Right lobe of liver (tissue), 4 donors: ENCODE measurements around the gene AKAP10.

Experiments
- CTCF ChIP-seq, 4 donors: fragments of 200-600 bp in 3 of 4; fragments of 450-650 bp in 1 of 4; IDR thresholded peaks; one replicate each; pipeline versions ENCODE4 v1.5.1 to v1.8.0; 2016 to 2022; ENCODE audit warnings: antibody characterized with exemption in 4 of 4, mild to moderate bottlenecking in 2 of 4
- POLR2A ChIP-seq: fragments of 450-650 bp; IDR thresholded peaks from one replicate; pipeline ENCODE4 v1.6.1; 2017; ENCODE audit warnings: antibody characterized with exemption, mild to moderate bottlenecking
- donor health status: DM: no; HTN: no; CAD: no.
- donor health status: DM: no; HTN: no; CAD: no.
- donor health status: DM: no; HTN: yes; CAD: no.

- TF ChIP-seq CTCF (IDR thresholded peaks at IDR 0.05): no peak
- no peak for TF ChIP-seq POLR2A
These were observed 45.1 kb upstream of the AKAP10 start for GRCh38 chr17:20022701-20023100.
